IMR-90 (cell line): ENCODE results near the gene FOXK1. TPM values are rescaled to one million over a fixed set of nuclear protein-coding genes. Genes with fewer than 3 reads are reported as not detected.

Experiments used
- ATAC-seq: fragments of 200-7000 bp; cut with Tn5 transposase; 2 replicates; pipeline ENCODE4 v1.9.1; 2020; ENCODE audit warnings: low read depth, mild to moderate bottlenecking, moderate library complexity
- BruUV-seq: library from RNA; stranded (reverse); fragments of 400-500 nt; replicated peaks from 2 replicates; lab custom pipeline; 2021; lab: Mats Ljungman, UMichigan
- CTCF ChIA-PET: fragments of 300-600 bp; formaldehyde crosslinking; extraction: SDS; loops from one replicate; lab custom pipeline; 2021; ENCODE audit warnings: antibody characterized with exemption; lab: Yijun Ruan, JAX
- POLR2A ChIA-PET: fragments of 300-600 bp; sonication (Branson Sonifier 250); formaldehyde crosslinking; loops from one replicate; lab custom pipeline; 2022; ENCODE audit warnings: antibody characterized with exemption; ENCODE audit not compliant: unreplicated experiment; lab: Charles Lee
- DNase-seq: peaks from one replicate; pipeline ENCODE4 v3.0.0; 2013
- H2AFZ ChIP-seq: replicated peaks from 2 replicates; pipeline ENCODE3; 2013; ENCODE audit warnings: low read length, mild to moderate bottlenecking; ENCODE audit not compliant: poor library complexity
- H2AK5ac ChIP-seq: 2 replicates; pipeline ENCODE4 v1.6.1; 2013; ENCODE audit warnings: low read depth, low read length, inconsistent platforms
- H2AK9ac ChIP-seq: replicated peaks from 2 replicates; pipeline ENCODE3; 2013; ENCODE audit warnings: mild to moderate bottlenecking, low read depth, low read length, moderate library complexity; ENCODE audit not compliant: poor library complexity
- H2BK120ac ChIP-seq: 2 replicates; pipeline ENCODE4 v1.6.1; 2013; ENCODE audit warnings: low read depth, low read length, inconsistent platforms
- H2BK15ac ChIP-seq: 3 replicates; pipeline ENCODE4 v1.6.1; 2013; ENCODE audit warnings: low read depth, low read length, inconsistent platforms
- H2BK20ac ChIP-seq: 2 replicates; pipeline ENCODE4 v1.6.1; 2013; ENCODE audit warnings: low read depth, mild to moderate bottlenecking, inconsistent platforms, low read length, moderate library complexity
- H2BK5ac ChIP-seq: 2 replicates; pipeline ENCODE4 v1.6.1; 2013; ENCODE audit warnings: mild to moderate bottlenecking, low read depth, low read length, inconsistent platforms; ENCODE audit not compliant: poor library complexity, severe bottlenecking
- H3K14ac ChIP-seq: replicated peaks from 2 replicates; pipeline ENCODE4 v1.6.1; 2013; ENCODE audit warnings: low read depth, low read length, inconsistent platforms
- H3K18ac ChIP-seq: 2 replicates; pipeline ENCODE4 v1.6.1; 2013; ENCODE audit warnings: low read depth, low read length, control low read depth
- H3K23ac ChIP-seq: 2 replicates; pipeline ENCODE4 v1.6.1; 2013; ENCODE audit warnings: low read depth, low read length, inconsistent platforms
- H3K27ac ChIP-seq: 2 replicates; pipeline ENCODE4 v1.5.1; 2013; ENCODE audit warnings: mild to moderate bottlenecking, control low read depth, low read length; ENCODE audit not compliant: insufficient read depth
- H3K27me3 ChIP-seq: 2 replicates; pipeline ENCODE4 v1.6.1; 2013; ENCODE audit warnings: low read length; ENCODE audit not compliant: control insufficient read depth, insufficient read depth
- H3K36me3 ChIP-seq: 2 replicates; pipeline ENCODE4 v1.6.1; 2013; ENCODE audit warnings: low read length, mixed read lengths; ENCODE audit not compliant: control insufficient read depth, insufficient read depth
- H3K4ac ChIP-seq: 2 replicates; pipeline ENCODE4 v1.6.1; 2013; ENCODE audit warnings: low read depth, low read length, inconsistent platforms
- H3K4me1 ChIP-seq: 2 replicates; pipeline ENCODE4 v1.6.1; 2013; ENCODE audit warnings: low read length, mixed read lengths; ENCODE audit not compliant: control insufficient read depth, insufficient read depth
- H3K4me2 ChIP-seq: 2 replicates; pipeline ENCODE4 v1.6.1; 2013; ENCODE audit warnings: low read depth, mild to moderate bottlenecking, control low read depth, low read length, moderate library complexity
- H3K4me3 ChIP-seq: 2 replicates; pipeline ENCODE4 v1.5.1; 2013; ENCODE audit warnings: low read depth, mild to moderate bottlenecking, control low read depth, low read length, moderate library complexity; ENCODE audit not compliant: insufficient read depth
- H3K56ac ChIP-seq: 2 replicates; pipeline ENCODE4 v1.6.1; 2013; ENCODE audit warnings: low read length, inconsistent platforms; ENCODE audit not compliant: insufficient read depth; ENCODE audit errors: extremely low read depth
- H3K79me1 ChIP-seq, 2 experiments: 2 replicates each; pipeline ENCODE4 v1.6.1; 2013; ENCODE audit warnings: low read length in 2 of 2, inconsistent platforms in 1 of 2, low read depth in 1 of 2
- H3K9ac ChIP-seq: 2 replicates; pipeline ENCODE4 v1.6.1; 2013; ENCODE audit warnings: low read depth, low read length, control low read depth
- H3K9me1 ChIP-seq: 2 replicates; pipeline ENCODE4 v1.6.1; 2013; ENCODE audit warnings: low read length, inconsistent platforms; ENCODE audit not compliant: insufficient read depth
- H3K9me3 ChIP-seq: 2 replicates; pipeline ENCODE4 v1.6.1; 2013; ENCODE audit warnings: low read length; ENCODE audit not compliant: control insufficient read depth, insufficient read depth
- H4K20me1 ChIP-seq: 2 replicates; pipeline ENCODE4 v1.6.1; 2013; ENCODE audit warnings: low read length, inconsistent platforms; ENCODE audit not compliant: insufficient read depth
- H4K5ac ChIP-seq: 2 replicates; pipeline ENCODE4 v1.6.1; 2013; ENCODE audit warnings: mild to moderate bottlenecking, low read depth, low read length, control low read depth
- H4K8ac ChIP-seq, 2 experiments: 2 replicates each; pipeline ENCODE4 v1.6.1; 2013; ENCODE audit warnings: low read depth in 2 of 2, low read length in 2 of 2, control low read depth in 1 of 2, inconsistent platforms in 1 of 2
- H4K91ac ChIP-seq: 2 replicates; pipeline ENCODE4 v1.6.1; 2013; ENCODE audit warnings: low read depth, low read length, inconsistent platforms; ENCODE audit not compliant: insufficient read depth
- CHD1 ChIP-seq: IDR thresholded peaks from 2 replicates; pipeline ENCODE4 v1.6.1; 2012; ENCODE audit warnings: low read depth, low read length, improper control_type of control experiment
- FOS ChIP-seq: fragments of 150-350 bp; IDR thresholded peaks from 2 replicates; pipeline ENCODE4 v1.6.1; 2016; ENCODE audit warnings: low read depth, low read length
- MAFK ChIP-seq: IDR thresholded peaks from 2 replicates; pipeline ENCODE4 v1.6.1; 2012; ENCODE audit warnings: low read depth, low read length, improper control_type of control experiment
- MAZ ChIP-seq: IDR thresholded peaks from 2 replicates; pipeline ENCODE4 v1.6.1; 2012; ENCODE audit warnings: low read depth, mild to moderate bottlenecking, low read length, improper control_type of control experiment, moderate library complexity, borderline replicate concordance
- MXI1 ChIP-seq: IDR thresholded peaks from 2 replicates; pipeline ENCODE4 v1.6.1; 2012; ENCODE audit warnings: low read depth, mild to moderate bottlenecking, low read length, moderate library complexity, borderline replicate concordance
- NFE2L2 ChIP-seq: fragments of 150-350 bp; IDR thresholded peaks from 2 replicates; pipeline ENCODE4 v1.6.1; 2016; ENCODE audit warnings: low read depth, mild to moderate bottlenecking, low read length
- RCOR1 ChIP-seq: IDR thresholded peaks from 2 replicates; pipeline ENCODE4 v1.6.1; 2012; ENCODE audit warnings: mild to moderate bottlenecking, low read length, improper control_type of control experiment; ENCODE audit not compliant: insufficient replicate concordance
- RFX5 ChIP-seq: IDR thresholded peaks from 2 replicates; pipeline ENCODE4 v1.8.0; 2012; ENCODE audit warnings: low read depth, mild to moderate bottlenecking, low read length, moderate library complexity
- SMC3 ChIP-seq: fragments of 150-350 bp; IDR thresholded peaks from 2 replicates; pipeline ENCODE4 v1.6.1; 2016; ENCODE audit warnings: low read depth, mild to moderate bottlenecking, antibody characterized with exemption, low read length, moderate library complexity
- WGBS, 2 experiments: methylation state at CpG; one replicate each; pipeline versions ENCODE4 v1.1.5 to v1.1.7; 2013; ENCODE audit warnings: missing lambda C conversion rate in 2 of 2; ENCODE audit not compliant: insufficient read length in 1 of 2; ENCODE audit errors: extremely low coverage in 2 of 2; 5-methylcytosine and 5-hydroxymethylcytosine counted together
- dilution Hi-C: fragments of 300-500 bp; cut with HindIII; formaldehyde crosslinking; loops from one replicate; pipeline ENCODE4 v1.14.3; 2018; ENCODE audit warnings: low sequenced_read_pairs; ENCODE audit not compliant: unreplicated experiment
- in situ Hi-C: fragments of 300-500 bp; cut with MboI; formaldehyde crosslinking; loops from 3 replicates; pipeline ENCODE4 v1.14.3; 2019; ENCODE audit warnings: low sequenced_read_pairs, inconsistent platforms, mixed read lengths
- intact Hi-C: fragments of 100-400 bp; cut with micrococcal nuclease; formaldehyde crosslinking; loops from 2 replicates; pipeline ENCODE4 v1.10.0; 2022
- polyA plus RNA-seq, 3 experiments: library from polyadenylated mRNA; depleted of rRNA; stranded (reverse); fragments of >200 nt; gene quantifications; 2 replicates each; pipeline ENCODE4 v1.2.3, GENCODE V29; 2012; ENCODE audit warnings: low replicate concordance in 1 of 3
- total RNA-seq: library from RNA; depleted of rRNA; stranded (reverse); fragments of >200 nt; gene quantifications from 2 replicates; pipeline ENCODE4 v1.2.3, GENCODE V29; 2012

FOXK1 gene
- total and polyA plus RNA-seq, 2 of the 4 experiments (the other 2 are of a cell fraction) = 4.3 to 8.8 TPM

- H2AK5ac ChIP-seq = no peak overlapping the region
- no peak overlapping the region for H3K4me3 ChIP-seq
- peaks cover 1% of the 10 kb centered on the region; the same call in 1 of the 2 replicates for H3K9me3 ChIP-seq
- in situ Hi-C loops (no loop called here), intact Hi-C loops (no loop called here), dilution Hi-C loops (no loop called here)
- H3K4me2 ChIP-seq = no peak overlapping the region
- no peaks in the 10 kb centered on the region; the same call in 1 of the 2 replicates for H3K27me3 ChIP-seq
- POLR2A ChIA-PET = no interaction called here
- no peak overlapping the region for H3K27ac ChIP-seq
- no peak overlapping the region for H3K23ac ChIP-seq
- TF ChIP-seq MXI1 = no peak
- TF ChIP-seq RCOR1 = no peak
- TF ChIP-seq MAZ = no peak
- no peak for TF ChIP-seq RFX5
- no peak for TF ChIP-seq CHD1
- no peak for TF ChIP-seq FOS
- no peak for TF ChIP-seq MAFK
- no peak for TF ChIP-seq SMC3
- TF ChIP-seq NFE2L2 = no peak
- H2AFZ ChIP-seq = no peak overlapping the region
- H3K79me1 ChIP-seq = no peaks in the 10 kb centered on the region
- 36% methylated on average over 13 of the region's 32 CpGs; no CpG with 5 or more reads in 1 of the 2 experiments for WGBS, 2 experiments
- H3K4ac ChIP-seq = no peak overlapping the region
- no peaks in the 10 kb centered on the region; the same call in 1 of the 2 replicates for H3K9me1 ChIP-seq
- H3K4me1 ChIP-seq = no peaks in the 10 kb centered on the region
- H2BK120ac ChIP-seq = no peak overlapping the region
- H3K18ac ChIP-seq = no peak overlapping the region
- no peak overlapping the region for H4K91ac ChIP-seq
- ATAC-seq (no peak), DNase-seq (no peak)
- no TSS peak for BruUV-seq
- no peak overlapping the region for H2BK5ac ChIP-seq
- no peak overlapping the region for H2BK20ac ChIP-seq
- no peak overlapping the region for H2BK15ac ChIP-seq
- H4K20me1 ChIP-seq = no peaks in the 10 kb centered on the region
- CTCF ChIA-PET = no interaction called here
- H3K14ac ChIP-seq = no peak overlapping the region
- no peak overlapping the region for H4K8ac ChIP-seq
- no peaks in the 10 kb centered on the region for H3K36me3 ChIP-seq
- H4K5ac ChIP-seq = no peak overlapping the region
- no peak overlapping the region for H3K56ac ChIP-seq
- no peak overlapping the region for H3K9ac ChIP-seq
- H2AK9ac ChIP-seq = no peak overlapping the region
These were observed 136.1 kb downstream of the FOXK1 start for GRCh38 chr7:4818000-4818794.
